GM12878 (cell line): ENCODE data around the gene PHAF1.

Source experiments
- CHD4 ChIP-seq: fragments of 200-600 bp; sonication (generic); IDR thresholded peaks from 2 replicates; pipeline ENCODE4 v1.6.1; 2016; ENCODE audit warnings: mild to moderate bottlenecking
- CREB1 ChIP-seq: IDR thresholded peaks from 2 replicates; pipeline ENCODE4 v1.6.1; 2012; ENCODE audit warnings: low read depth, mild to moderate bottlenecking, inconsistent platforms
- EZH2 ChIP-seq: IDR thresholded peaks from 2 replicates; pipeline ENCODE4 v1.6.1; 2012; ENCODE audit warnings: low read depth, mild to moderate bottlenecking, control low read depth, inconsistent platforms, low read length, borderline replicate concordance; ENCODE audit not compliant: control insufficient read depth
- FOXK2 ChIP-seq: fragments of 450-650 bp; IDR thresholded peaks from 2 replicates; pipeline ENCODE4 v1.6.1; 2017; ENCODE audit warnings: mild to moderate bottlenecking, moderate library complexity
- IKZF2 ChIP-seq, 2 experiments: fragments of 450-650 bp; IDR thresholded peaks; 2 replicates each; pipeline ENCODE4 v1.6.1; 2017; ENCODE audit warnings: mild to moderate bottlenecking in 2 of 2, moderate library complexity in 2 of 2
- MYC ChIP-seq: IDR thresholded peaks from 2 replicates; pipeline ENCODE4 v1.6.1; 2011; ENCODE audit warnings: mild to moderate bottlenecking, low read length, moderate library complexity, inconsistent platforms; ENCODE audit not compliant: insufficient read depth, insufficient replicate concordance, insufficient read length, severe bottlenecking
- NR2C1 ChIP-seq: fragments of 450-650 bp; IDR thresholded peaks from 2 replicates; pipeline ENCODE4 v1.6.1; 2017; ENCODE audit warnings: antibody characterized with exemption, mild to moderate bottlenecking, moderate library complexity
- POLR2A ChIP-seq: IDR thresholded peaks from 2 replicates; pipeline ENCODE4 v1.6.1; 2011; ENCODE audit warnings: low read depth, mild to moderate bottlenecking, low read length
- RAD51 ChIP-seq: fragments of 450-650 bp; IDR thresholded peaks from 2 replicates; pipeline ENCODE4 v1.6.1; 2016; ENCODE audit warnings: moderate library complexity, mild to moderate bottlenecking, inconsistent platforms
- SMAD1 ChIP-seq: fragments of 450-650 bp; IDR thresholded peaks from 2 replicates; pipeline ENCODE4 v1.6.1; 2018; ENCODE audit warnings: mild to moderate bottlenecking, low read depth; ENCODE audit not compliant: partially characterized antibody
- TF ChIP-seq, protein P1 (sequence below), 3 experiments: IDR thresholded peaks in 2 of 3; conservative IDR thresholded peaks in 1 of 3; 2 replicates each; pipeline ENCODE4 v1.5.1; 2011; ENCODE audit warnings: low read depth in 3 of 3, low read length in 3 of 3, mild to moderate bottlenecking in 3 of 3, control low read depth in 2 of 3, moderate library complexity in 2 of 3, inconsistent platforms in 1 of 3, mixed read lengths in 1 of 3; ENCODE audit not compliant: control insufficient read depth in 2 of 3, insufficient read depth in 1 of 3; ENCODE audit errors: extremely low read depth in 1 of 3
- TF ChIP-seq, protein P2 (sequence below): IDR thresholded peaks from 2 replicates; pipeline ENCODE4 v1.6.1; 2011; ENCODE audit warnings: low read depth, low read length, improper control_type of control experiment, borderline replicate concordance

DNA sequence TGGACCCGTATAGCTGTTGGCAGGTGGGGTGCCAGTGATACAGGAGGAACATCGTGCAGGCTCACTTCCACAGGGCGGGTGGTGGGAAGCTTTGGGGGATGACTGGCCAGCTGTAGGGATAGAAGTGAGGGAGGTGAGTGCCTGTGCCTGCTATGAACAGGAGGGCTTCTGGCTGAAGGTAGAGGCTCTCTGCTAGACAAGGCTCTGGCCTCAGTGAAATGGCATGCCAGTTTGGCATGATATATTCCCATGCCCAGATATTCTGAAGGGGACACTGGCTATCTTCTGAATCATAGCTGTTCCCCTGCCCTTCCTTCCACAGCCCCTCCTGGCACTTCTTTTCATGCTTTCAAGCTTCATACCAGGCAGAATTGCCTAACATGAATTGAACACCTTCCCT is 19.1 kb downstream of the PHAF1 start:
- TF ChIP-seq EZH2 = no peak
- TF ChIP-seq SMAD1 = no peak
- TF ChIP-seq NR2C1 = no peak
- no peak for TF ChIP-seq CREB1
- no peak for TF ChIP-seq POLR2A
- no peak for TF ChIP-seq CHD4
- no peak for TF ChIP-seq MYC
- TF ChIP-seq, protein P1, sequence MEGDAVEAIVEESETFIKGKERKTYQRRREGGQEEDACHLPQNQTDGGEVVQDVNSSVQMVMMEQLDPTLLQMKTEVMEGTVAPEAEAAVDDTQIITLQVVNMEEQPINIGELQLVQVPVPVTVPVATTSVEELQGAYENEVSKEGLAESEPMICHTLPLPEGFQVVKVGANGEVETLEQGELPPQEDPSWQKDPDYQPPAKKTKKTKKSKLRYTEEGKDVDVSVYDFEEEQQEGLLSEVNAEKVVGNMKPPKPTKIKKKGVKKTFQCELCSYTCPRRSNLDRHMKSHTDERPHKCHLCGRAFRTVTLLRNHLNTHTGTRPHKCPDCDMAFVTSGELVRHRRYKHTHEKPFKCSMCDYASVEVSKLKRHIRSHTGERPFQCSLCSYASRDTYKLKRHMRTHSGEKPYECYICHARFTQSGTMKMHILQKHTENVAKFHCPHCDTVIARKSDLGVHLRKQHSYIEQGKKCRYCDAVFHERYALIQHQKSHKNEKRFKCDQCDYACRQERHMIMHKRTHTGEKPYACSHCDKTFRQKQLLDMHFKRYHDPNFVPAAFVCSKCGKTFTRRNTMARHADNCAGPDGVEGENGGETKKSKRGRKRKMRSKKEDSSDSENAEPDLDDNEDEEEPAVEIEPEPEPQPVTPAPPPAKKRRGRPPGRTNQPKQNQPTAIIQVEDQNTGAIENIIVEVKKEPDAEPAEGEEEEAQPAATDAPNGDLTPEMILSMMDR (IDR thresholded peaks at IDR 0.05 in 2 of 3, conservative IDR thresholded peaks at IDR 0.05 in 1 of 3; ENCODE audit: control insufficient read depth in 2 of 3, extremely low read depth in 1 of 3, insufficient read depth in 1 of 3, low read depth in 3 of 3, low read length in 3 of 3) = no peak
- TF ChIP-seq IKZF2 (IDR thresholded peaks at IDR 0.05) = no peak
- no peak for TF ChIP-seq FOXK2
- TF ChIP-seq, protein P2, sequence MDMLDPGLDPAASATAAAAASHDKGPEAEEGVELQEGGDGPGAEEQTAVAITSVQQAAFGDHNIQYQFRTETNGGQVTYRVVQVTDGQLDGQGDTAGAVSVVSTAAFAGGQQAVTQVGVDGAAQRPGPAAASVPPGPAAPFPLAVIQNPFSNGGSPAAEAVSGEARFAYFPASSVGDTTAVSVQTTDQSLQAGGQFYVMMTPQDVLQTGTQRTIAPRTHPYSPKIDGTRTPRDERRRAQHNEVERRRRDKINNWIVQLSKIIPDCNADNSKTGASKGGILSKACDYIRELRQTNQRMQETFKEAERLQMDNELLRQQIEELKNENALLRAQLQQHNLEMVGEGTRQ = no peak
- no peak for TF ChIP-seq RAD51
